ENCODE data around the gene PCED1B. TPM values are rescaled to one million over a fixed set of nuclear protein-coding genes. Genes with fewer than 3 reads are reported as not detected.

The PCED1B gene
- total RNA-seq, 1 experiment from 2014 or later = 0.86 TPM

DNA sequence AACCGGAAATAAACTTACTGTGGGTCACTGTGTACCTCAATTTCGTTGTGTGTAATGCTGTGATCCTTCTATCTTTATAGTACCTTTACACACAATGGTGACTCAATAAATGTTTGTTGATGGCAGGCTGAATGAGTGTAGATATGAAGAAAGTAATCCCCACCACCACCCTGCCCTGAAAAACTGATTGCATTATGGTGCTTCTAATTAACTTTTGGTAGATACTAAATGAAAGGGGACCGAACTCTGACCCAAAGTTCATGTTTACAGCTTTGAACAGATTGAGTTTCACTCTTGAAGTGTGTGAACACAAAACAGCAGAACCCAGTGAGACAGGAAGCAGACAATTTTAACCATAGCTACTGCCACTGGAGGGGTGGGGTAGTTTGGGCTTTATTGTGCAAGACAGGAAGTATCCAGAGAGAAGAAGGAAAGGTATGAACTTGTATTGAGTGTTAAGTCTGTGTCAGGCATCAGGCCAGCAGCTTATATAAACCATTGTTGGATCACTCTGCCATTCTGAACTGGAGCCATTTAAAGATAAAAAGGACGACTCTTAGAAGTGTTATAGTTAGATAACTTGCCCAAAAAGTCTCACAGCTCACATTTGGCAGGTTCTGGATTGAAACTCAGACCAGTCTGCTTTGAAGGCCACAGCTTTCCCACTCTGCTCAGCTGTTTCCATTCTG lies 197.3 kb downstream of the PCED1B start:
- Histone ChIP-seq H3K79me2 (ENCODE audit: insufficient read depth, low read length) (no peaks in the 10 kb centered on the region), H3K4me3 (replicated peaks in 1 of 2; ENCODE audit: low read depth in 1 of 2, low read length in 2 of 2) (no peak overlapping the region), H3K4me2 (ENCODE audit: low read length) (peak overlapping the region; percentile 4; the same call in 1 of the 2 replicates), H3K4me1 (ENCODE audit: control insufficient read depth in 1 of 2, insufficient read depth in 2 of 2, low read length in 2 of 2) (peaks cover 17 to 57% of the 10 kb centered on the region in 2 experiments), H4K20me1 (ENCODE audit: insufficient read depth) (no peaks in the 10 kb centered on the region), H3K9me2 (ENCODE audit: insufficient read depth) (no peaks in the 10 kb centered on the region), H3K9ac (ENCODE audit: low read length) (no peak overlapping the region), H3K9me3 (ENCODE audit: control insufficient read depth in 1 of 2, insufficient read depth in 1 of 2, low read depth in 1 of 2, low read length in 2 of 2) (no peaks in the 10 kb centered on the region), H3K36me3 (ENCODE audit: control insufficient read depth in 1 of 2, insufficient read depth in 2 of 2, low read length in 2 of 2) (no peaks in the 10 kb centered on the region), H3K27ac (ENCODE audit: low read depth, low read length) (no peak overlapping the region), H3K27me3 (ENCODE audit: insufficient read depth, low read length) (no peaks in the 10 kb centered on the region), H2AFZ (ENCODE audit: low read depth, low read length, poor library complexity, severe bottlenecking) (peak overlapping the region; percentile 27)
- ChIA-PET RAD21 (ENCODE audit: low non-redundant PET in 1 of 2, low total read pairs in 2 of 2, uncharacterized antibody in 2 of 2, unreplicated experiment in 2 of 2) (no interaction called here), POLR2A (interaction anchor here (0.7 kb wide), 1 partner anchor 47 kb away, joined by 3 read pairs; no protein-coding TSS in a partner anchor), CTCF (interaction anchor here (0.6 kb wide), 1 partner anchor 464 kb away, joined by 5 read pairs; no protein-coding TSS in a partner anchor)
- ATAC-seq (no peak), DNase-seq (ENCODE audit: low read depth, low spot score) (no peak)
- TF ChIP-seq SIN3A (IDR thresholded peaks at IDR 0.05; ENCODE audit: low read depth) (no peak), ZNF274 (IDR thresholded peaks at IDR 0.05; ENCODE audit: low read depth, low read length) (no peak), EZH2 (IDR thresholded peaks at IDR 0.05) (no peak), TCF7L2 (IDR thresholded peaks at IDR 0.05; ENCODE audit: borderline replicate concordance, extremely low read depth, insufficient read depth, insufficient read length) (peak; percentile 63), FOSL1 (IDR thresholded peaks at IDR 0.05; ENCODE audit: low read depth) (peak; percentile 20; the same call in 1 of the 2 replicates), ELF1 (IDR thresholded peaks at IDR 0.05; ENCODE audit: borderline replicate concordance, low read depth) (0 out of 2 replicates have a peak, but pooled peaks have one; percentile 26), CBX3 (IDR thresholded peaks at IDR 0.05; ENCODE audit: low read depth) (peak; percentile 51; the same call in 1 of the 2 replicates), SP1 (IDR thresholded peaks at IDR 0.05; ENCODE audit: low read depth) (peak; percentile 47), CEBPB (IDR thresholded peaks at IDR 0.05; ENCODE audit: low read depth) (peak; percentile 96), EGR1 (IDR thresholded peaks at IDR 0.05; ENCODE audit: low read depth) (no peak)
- TF ChIP-seq, protein P1, sequence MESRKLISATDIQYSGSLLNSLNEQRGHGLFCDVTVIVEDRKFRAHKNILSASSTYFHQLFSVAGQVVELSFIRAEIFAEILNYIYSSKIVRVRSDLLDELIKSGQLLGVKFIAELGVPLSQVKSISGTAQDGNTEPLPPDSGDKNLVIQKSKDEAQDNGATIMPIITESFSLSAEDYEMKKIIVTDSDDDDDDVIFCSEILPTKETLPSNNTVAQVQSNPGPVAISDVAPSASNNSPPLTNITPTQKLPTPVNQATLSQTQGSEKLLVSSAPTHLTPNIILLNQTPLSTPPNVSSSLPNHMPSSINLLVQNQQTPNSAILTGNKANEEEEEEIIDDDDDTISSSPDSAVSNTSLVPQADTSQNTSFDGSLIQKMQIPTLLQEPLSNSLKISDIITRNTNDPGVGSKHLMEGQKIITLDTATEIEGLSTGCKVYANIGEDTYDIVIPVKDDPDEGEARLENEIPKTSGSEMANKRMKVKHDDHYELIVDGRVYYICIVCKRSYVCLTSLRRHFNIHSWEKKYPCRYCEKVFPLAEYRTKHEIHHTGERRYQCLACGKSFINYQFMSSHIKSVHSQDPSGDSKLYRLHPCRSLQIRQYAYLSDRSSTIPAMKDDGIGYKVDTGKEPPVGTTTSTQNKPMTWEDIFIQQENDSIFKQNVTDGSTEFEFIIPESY (IDR thresholded peaks at IDR 0.05; ENCODE audit: extremely low read depth, insufficient replicate concordance, low read length) = no peak
- TF ChIP-seq, protein P2, sequence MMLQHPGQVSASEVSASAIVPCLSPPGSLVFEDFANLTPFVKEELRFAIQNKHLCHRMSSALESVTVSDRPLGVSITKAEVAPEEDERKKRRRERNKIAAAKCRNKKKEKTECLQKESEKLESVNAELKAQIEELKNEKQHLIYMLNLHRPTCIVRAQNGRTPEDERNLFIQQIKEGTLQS (IDR thresholded peaks at IDR 0.05) = no peak
- TF ChIP-seq, protein P3, sequence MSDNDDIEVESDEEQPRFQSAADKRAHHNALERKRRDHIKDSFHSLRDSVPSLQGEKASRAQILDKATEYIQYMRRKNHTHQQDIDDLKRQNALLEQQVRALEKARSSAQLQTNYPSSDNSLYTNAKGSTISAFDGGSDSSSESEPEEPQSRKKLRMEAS (IDR thresholded peaks at IDR 0.05) = no peak
- intact Hi-C loops (cut with micrococcal nuclease) = no loop called here
- no TSS peak for BruUV-seq (replicated peaks)

Measured in HCT116 (cell line).